HG03097 (cell line): ENCODE data around the gene MYO1H.
"Not testable (repeated sequence)": the region's sequence is repeated elsewhere in the genome, so short reads cannot be mapped to it uniquely, and the experiment has no call there.

ENCODE experiments used
- ATAC-seq: cut with Tn5 transposase; IDR thresholded peaks from one replicate; pipeline ENCODE4 v1.9.1; 2021; ENCODE audit not compliant: unreplicated experiment, low FRiP score

The MYO1H gene

DNA sequence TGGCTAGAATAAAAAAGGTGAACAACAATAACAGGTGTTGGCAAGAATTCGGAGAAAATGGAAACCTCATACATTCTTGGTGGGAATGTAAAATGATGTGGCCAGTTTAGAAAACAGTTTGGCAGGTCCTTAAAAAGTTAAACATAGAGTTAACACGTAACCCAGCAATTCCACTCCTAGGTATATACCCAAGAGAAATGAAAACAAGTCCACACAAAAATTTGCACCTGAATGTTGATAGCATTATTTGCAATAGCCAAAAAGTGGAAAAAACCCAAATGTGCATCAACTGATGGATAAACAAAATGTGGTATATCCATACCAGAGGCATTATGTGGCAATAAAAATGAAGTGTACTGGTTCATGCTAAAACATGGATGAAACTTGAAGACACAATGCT lies 2.3 kb upstream of the MYO1H start:
- ATAC-seq: no peak

DNA sequence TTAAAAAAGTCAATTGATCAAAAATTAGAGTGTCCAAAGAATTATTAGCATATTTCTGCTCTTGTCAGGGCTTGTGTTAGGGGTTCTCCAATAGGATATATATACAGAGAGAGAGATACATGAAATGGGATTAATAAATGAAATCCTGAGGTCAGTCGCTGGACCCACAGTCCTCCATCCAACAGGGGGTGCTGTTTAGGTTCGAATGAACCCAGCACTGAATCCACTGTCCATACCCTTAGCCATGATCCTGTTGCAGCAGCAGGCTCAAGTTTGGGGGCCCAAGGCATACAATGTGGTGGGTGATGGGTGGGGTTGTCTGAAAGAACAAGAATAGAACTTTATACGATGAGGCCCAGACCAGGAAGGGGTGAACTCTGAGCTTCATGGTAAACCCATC lies 780 bp upstream of the MYO1H start:
- no peak for ATAC-seq

DNA sequence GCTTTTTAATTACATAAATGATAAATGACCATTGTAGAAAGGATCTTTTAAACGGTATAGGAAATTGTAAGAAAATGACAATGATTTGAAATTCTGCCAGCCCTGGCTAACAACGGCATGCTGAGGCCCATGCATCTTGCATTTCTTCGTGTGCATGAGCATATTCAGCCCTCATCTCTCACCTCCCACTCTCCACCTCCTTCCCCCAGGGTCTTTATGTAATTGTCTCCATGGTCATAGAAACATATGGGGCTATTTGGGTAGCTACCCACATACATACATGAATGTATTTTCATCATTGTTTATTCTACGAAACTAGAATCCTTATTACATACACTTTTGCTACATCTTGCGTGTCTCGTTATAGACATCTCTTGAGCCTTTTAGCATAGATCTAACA lies 4.5 kb downstream of the MYO1H start:
- ATAC-seq: no peak

DNA sequence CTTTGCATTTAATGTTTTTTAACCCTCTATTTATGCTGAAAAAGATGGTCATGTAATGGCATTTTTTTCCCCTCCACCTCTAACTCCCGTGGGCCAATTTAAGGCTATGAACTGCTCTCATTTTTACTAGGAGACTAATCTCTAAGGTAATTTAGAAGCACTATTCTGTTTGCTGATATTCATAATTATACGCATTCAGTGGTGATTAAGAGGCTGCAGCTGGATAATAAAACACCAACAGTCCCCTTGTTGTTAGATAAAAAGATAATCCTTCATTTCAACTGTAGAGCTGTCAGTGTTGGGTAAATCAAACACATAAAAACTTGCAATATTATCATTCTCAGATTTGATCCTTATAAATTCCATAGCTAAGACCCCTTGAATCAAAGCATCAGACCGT lies 8.9 kb downstream of the MYO1H start:
- ATAC-seq: no peak

DNA sequence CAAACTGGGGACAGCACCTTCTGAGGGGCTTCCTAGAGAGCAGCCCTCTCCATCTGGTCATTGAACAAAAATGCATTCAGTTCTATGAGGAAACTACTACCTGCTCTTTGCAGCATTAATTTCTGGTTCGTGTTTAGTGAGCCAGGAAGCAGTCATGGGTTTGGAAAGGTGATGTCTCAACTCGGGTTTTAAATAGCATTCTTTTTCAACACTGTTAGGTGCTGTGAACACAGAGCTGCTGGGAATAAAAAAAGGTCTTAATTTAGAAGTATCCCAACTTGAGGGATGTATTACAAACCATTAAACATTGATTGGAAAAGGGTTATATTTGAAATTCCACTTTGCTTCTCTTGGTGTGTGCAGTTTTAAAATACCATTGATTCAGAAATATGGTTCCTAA lies 9.3 kb downstream of the MYO1H start:
- no peak for ATAC-seq

DNA sequence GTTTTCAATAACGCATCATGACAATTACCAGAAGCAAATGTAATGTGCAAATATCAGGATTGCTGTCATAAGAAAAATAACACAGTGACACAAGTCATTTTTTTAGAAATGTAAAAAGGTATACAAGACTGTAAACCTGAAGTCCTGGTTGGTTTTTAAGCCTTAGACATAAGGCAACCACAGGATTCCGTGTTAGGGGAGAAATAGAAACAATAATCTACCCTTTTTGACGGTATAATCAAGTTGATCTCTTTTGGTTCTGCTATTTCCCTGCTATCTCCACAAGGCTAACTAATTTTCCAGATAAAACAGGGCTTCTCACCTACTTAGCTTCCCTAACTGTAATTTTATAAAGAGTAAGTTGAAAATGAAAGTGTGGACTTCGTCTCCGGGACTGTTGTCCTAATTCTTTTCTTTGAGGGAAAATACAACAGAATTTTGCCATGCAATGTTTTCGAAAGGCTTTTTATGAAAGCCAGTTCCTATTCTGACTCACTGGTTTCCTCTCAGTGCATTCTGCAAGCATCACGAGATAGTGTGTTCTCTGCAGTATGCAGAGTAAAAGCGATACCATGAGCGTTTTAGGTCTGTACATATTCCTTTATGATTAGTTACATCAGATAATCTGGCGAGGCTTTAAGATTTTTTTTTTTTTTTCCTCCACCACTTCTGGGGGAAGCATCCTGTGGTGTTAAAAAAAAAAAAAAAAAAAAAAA lies 10.6 kb downstream of the MYO1H start:
- ATAC-seq: no peak

DNA sequence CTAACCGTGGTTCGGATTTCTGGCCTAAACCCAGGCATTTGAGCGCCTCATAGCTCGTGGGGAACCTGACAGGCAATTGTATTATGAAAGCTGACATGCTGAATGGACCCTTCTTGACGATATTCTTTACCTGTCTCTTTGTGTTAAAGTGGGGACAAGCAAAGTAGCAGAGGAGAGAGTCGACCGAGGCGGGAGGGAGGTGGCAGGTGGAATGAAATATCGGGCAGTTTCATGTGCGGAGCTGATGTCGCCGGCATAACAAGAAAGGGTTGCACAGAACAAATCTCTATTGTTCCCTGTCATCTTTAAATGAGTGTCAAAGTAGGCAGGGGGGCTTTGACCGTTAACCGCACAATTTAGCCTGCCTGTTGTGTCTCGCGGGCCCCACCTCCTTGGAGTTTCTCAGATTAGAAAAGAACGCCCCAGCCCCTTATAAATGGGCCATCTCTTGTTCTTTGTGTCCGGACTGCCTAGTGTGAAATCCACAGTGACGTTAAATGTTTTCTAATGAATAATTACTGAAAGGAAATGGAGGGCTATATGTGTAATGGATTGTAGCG lies 11.5 kb downstream of the MYO1H start:
- ATAC-seq: no peak

DNA sequence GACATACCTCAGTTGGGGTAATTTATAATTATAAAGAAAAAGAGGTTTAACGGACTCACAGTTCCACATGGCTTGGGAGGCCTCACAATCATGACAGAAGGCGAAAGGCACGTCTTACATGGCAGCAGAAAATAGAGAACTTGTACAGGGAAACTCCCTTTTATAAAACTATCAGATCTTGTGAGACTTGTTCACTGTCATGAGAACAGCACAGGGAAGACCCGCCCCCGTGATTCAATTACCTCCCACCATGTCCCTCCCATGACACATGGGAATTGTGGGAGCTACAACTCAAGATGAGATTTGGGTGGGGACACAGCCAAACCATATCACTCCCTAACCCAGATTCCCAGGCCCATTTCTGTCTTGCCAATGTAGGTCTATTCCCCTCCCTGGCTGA lies 22.1 kb downstream of the MYO1H start:
- ATAC-seq: no peak

DNA sequence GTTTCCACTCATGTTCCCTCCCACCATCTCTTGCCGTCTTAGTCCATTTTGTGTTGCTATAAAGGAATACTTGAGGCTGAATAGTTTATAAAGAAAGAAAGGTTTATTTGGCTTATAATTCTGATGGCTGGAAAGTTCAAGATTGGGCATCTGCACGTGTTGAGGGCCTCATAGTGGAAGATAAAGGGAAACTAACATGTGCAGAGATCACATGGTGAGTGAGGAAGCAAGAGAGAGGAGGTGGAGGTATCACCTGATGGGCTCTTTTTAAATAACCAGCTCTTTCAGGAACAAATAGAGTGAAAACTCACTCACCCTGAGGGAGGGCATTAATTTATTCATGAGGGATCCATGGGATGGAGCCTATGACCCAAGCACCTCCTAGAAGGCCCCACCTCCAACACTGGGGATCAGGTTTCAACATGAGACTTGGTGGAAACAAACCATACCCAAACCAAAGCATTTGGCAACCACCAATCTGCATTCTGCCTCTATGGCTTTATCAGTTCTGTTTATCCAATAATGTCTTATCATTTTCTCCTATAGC lies 29.5 kb downstream of the MYO1H start:
- no peak for ATAC-seq

DNA sequence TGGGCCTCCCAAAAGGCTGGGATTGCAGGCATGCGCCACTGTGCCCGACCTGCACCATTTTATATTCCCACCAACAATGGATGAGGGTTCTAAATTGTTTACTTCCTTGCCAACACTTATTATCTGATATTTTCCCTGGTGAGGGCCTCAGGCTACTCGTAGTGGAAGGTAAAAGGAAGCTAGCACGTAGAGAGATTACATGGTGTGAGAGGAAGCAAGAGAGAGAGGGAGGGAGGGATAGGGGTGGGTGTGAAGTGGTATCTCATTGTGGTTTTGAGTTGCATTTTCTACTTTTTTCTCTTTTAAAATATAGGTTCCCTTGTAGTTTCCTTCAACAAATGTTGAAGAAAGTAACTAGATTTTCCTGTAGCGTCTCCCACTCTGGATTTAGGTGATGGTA lies 30.9 kb downstream of the MYO1H start:
- ATAC-seq: no peak

DNA sequence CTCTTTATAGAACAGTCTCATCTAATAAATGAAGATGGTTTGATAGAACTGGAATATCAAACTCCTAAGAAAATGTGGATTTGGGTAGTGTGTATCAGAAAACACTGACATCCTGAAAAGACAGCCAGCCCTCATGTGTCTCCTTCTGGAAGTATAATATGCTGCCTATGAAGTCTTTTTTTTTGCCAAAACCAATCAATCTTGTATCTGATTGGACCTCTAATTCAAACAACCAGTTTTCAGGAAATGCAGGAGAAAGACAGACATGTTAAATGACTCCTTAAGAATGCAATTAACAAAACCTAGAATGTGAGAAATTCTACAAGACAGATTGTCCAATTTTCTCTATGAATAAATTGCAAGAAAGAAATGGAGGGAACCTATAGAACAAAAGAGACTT lies 34.3 kb downstream of the MYO1H start:
- ATAC-seq: no peak

DNA sequence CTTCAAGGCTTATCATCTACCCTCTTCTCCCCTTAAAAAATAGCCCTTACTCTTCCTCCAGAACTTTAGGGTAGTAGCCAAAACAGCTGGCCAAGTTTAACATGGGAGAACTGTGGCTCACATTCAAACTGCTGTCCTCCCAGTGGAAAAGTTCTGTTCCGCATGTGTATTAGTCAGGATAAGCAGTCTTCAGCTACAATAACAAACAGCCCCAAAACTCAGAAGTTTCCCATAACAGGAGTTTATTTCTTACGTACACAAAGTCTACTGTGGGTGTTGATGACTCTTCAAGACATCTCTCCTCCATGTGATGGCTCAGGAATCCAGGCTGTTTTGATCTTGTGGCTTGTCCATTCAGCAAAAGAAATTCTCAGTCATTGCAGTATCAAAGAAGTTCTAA lies 35.5 kb downstream of the MYO1H start:
- no peak for ATAC-seq

DNA sequence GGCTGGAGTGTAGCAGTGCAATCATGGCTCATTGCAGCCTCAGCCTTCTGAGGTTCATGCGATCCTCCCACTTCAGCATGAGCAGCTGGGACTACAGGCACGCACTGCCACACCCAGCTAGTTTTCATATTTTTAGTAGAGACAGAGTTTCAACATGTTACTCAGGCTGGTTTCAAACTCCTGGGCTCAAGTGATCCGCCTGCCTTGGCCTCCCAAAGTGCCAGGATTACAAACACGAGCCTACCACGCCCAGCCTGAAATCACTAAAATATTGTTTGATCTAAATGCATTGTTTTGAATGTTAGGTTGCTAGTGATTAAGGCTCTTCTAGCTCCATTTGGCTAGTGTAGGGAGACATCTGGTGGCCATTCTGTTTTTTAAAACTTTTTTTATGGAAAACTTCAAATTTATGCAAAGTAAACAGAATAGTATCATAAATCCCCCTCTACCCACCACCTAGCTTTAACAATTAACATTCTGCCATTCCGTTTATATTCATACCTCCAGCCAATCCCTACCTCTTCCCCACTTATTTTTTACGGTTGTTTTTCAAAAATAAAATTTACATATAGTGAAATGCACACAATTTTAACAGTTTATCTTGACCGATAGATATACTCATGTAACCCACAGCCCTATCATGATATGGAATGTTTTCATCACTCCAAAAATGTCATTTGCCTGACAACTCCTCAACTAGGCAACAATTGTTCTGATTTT lies 37.8 kb downstream of the MYO1H start:
- ATAC-seq: no peak

DNA sequence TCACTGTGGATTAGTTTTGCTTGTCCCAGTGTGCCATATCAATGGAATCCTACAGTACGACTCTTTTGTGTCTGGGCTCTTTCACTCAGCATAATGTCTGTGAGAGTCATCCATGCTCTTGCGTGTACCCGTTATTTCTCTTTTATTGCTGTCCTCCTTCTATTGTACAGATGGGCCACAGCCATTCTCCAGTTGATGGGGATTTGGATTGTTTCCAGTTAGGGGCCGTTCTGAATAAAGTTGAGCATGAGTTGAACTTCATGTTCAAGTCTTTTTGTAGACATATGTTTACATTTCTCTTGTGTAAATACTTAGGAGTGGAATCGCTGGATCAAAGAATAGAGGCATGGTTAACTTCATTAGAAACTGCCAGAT lies 38.3 kb downstream of the MYO1H start:
- no peak for ATAC-seq

DNA sequence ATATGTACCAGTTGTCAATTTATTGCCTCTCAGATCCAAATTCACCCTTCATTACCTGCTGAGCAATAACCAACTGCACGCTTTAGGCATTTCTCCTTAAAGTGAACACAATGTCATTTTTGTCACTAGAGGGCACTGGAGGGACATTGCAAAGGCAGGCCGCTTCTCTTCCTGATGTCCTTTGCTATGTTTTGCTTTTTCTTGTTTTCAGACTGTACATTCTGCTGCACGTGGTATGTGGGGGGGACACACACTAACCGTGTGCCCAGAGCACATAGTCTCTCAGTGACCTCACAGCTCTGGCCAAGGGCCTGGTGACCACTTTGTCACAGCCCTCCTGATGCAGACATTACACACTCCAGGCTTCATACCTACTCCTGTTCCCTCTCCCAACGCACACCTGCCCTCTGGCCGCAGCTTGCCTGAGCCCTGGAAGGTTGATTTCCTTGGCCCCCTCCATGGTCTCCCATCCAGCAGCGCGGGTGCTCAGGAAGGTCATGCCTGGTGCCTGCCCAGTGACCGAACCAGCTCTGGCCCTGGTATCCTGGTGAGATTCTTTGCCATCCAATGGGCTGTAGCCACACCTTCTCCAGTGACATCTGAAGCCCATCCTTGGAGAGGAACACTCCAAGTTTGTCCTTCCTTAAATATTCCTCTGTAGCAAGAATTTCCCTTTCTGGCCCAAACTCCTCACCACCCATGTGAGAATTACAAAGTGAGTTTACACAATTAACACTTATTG lies 39.9 kb downstream of the MYO1H start:
- ATAC-seq: no peak

DNA sequence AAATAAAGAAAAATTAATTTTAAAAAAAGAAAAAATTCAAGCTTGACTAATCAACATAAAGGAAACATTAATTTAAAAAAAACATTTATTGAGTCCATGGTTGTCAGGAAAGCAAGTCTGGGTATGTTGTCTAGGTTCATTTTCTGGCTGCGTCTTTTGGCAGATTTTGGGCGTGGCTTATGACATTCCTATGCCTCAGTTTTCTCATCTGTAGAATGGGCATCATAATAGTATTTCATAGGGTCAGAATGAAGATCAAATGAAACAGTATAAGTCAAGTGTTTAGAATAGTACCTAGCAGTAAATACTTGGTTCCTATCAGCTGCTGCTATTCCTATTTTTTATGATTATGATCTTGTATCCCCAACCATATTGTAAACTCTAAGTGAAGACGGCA lies 40.5 kb downstream of the MYO1H start:
- no peak for ATAC-seq

DNA sequence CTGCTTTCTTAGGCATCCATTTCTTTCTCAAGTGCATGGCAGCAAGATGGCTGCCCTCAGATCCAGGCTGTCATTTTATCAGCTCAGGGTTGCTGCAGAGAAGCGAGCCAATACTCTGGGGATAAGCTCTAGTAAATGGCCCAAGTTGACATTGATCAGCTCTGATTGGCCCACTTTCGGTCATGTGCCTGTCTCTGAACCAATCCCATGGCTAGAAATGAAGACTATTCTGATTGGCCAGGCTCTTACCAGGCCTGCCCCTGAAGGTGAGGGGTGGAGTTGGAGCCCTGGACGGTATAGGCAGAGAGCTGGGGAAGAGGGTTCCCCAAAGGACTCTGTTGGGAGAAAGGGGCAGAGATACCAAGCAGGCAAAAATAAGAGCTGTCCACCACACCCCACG lies 41.4 kb downstream of the MYO1H start:
- no peak for ATAC-seq

DNA sequence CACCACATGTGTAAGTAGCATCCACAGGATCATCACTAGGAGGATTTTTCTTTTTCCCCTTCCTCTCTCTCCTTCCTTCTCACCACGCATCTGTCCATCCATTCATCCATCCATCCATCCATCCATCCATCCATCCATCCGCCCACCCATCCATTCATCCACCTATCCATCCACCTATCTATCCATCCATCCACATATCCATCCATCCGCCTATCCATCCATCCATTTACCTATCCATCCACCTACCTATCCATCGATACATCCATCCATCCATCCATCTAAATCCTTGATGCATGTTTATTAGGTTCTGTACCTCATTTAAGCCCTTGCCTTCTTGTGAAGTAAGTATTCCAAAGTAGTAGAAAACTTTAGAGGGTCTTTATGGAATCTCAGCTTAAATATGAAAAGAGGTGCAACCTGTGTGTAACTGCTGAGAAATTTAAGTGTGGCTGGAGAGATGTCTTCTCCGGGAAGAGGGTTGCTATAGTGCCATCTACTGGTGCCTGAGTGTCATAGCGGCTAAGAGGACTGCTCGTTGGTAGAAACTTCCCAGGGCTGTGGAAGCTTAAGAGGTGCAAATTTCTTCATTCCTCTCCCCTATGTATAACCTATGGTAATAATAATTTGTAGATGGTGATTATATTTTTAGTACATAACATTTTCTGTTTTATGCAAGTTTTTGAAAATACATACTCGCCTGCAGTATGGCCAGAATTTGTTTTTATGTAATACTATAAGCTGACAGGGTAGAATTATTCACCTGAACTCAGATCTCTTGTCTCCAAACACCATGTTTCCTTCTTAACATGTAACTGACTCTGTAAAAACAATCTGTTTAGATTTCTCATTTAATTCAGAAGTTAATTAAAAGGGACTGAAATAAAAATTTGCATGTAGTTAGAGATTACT lies 46.0 kb downstream of the MYO1H start:
- ATAC-seq: no peak

DNA sequence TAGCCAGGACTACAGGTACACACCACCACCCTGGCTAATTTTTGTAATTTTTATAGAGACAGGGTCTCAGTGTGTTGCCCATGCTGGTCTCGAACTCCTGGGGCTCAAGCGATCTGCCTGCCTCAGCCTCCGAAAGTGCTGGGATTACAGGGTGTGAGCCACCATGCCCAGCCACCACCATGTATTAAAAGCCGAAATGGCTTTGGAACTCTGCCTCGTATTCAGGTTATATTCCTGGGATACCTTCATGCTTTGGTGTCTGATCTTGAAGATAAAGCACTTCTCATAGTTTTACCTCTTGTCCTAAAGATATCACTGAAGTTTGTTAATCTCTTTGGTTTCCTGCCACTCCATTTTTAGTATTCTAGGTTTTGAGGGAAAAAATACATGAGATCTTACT lies 47.2 kb downstream of the MYO1H start:
- no peak for ATAC-seq

DNA sequence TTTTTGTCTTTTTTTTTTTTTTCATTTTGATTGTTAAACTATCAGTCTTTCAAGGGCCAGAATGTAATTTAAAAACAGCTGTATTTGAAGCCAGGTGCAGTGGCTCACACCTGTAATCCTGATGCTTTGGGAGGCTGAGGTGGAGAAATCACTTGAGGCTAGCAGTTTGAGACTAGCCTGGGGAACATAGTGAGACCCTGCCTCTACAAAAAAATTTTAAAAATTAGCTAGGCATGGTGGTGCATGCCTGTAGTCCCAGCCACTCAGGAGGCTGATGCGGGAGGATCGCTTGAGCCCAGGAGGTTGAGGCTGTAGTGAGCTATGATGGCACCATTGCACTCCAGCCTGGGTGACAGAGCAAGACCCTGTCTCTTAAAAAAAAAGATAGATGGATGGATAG lies 57.1 kb downstream of the MYO1H start:
- ATAC-seq: not testable (repeated sequence)
